A549 (cell line): ENCODE measurements around the gene NPTX2. TPM values are rescaled to one million over a fixed set of nuclear protein-coding genes. Genes with fewer than 3 reads are reported as not detected.

ENCODE experiments used
- ATAC-seq, 2 experiments: fragments of 200-7000 bp in 1 of 2; fragments of >200 bp in 1 of 2; cut with Nextera tagmentation in 1 of 2; cut with Tn5 transposase in 1 of 2; 3 replicates each; pipeline versions ENCODE4 v1.8.0 to v1.9.1; 2018 to 2020; ENCODE audit warnings: mild to moderate bottlenecking in 1 of 2, moderate library complexity in 1 of 2
- CTCF ChIA-PET: fragments of 300-600 bp; sonication (Branson Sonifier 250); formaldehyde crosslinking; extraction: SDS; loops from one replicate; lab custom pipeline; 2021; ENCODE audit warnings: antibody characterized with exemption, inconsistent platforms; lab: Yijun Ruan, JAX
- POLR2A ChIA-PET: fragments of 350-600 bp; formaldehyde crosslinking; extraction: SDS; loops from one replicate; lab custom pipeline; 2021; ENCODE audit warnings: antibody characterized with exemption, inconsistent platforms; lab: Yijun Ruan, JAX
- DNase-seq, 2 experiments: peaks; one replicate each; pipeline versions ENCODE4 v3.0.0 to v3.0.0-alpha.2; 2011 to 2016; ENCODE audit warnings: low read depth in 1 of 2, low spot score in 1 of 2
- FAIRE-seq: peaks from 2 replicates; lab custom pipeline; 2011; peaks lifted over from hg19 to GRCh38; lab: Jason Lieb, UNC
- H3K27ac ChIP-seq, 2 experiments: fragments of >200 bp; sonication (Bioruptor Twin); formaldehyde crosslinking; 3 replicates each; pipeline ENCODE4 v1.5.1; 2016 to 2017
- H3K4me1 ChIP-seq: fragments of >200 bp; sonication (Bioruptor Twin); formaldehyde crosslinking; 3 replicates; pipeline ENCODE4 v1.6.1; 2016
- H3K4me2 ChIP-seq: fragments of >200 bp; sonication (Bioruptor Twin); formaldehyde crosslinking; 3 replicates; pipeline ENCODE4 v1.6.1; 2016
- H3K4me3 ChIP-seq: fragments of >200 bp; sonication (Bioruptor Twin); formaldehyde crosslinking; 3 replicates; pipeline ENCODE4 v1.5.1; 2016
- H3K9me3 ChIP-seq: fragments of >200 bp; sonication (Bioruptor Twin); formaldehyde crosslinking; 3 replicates; pipeline ENCODE4 v1.6.1; 2016
- CBX2 ChIP-seq: fragments of 200-600 bp; sonication (generic); IDR thresholded peaks from 2 replicates; pipeline ENCODE4 v1.6.1; 2016; ENCODE audit warnings: low read depth, mild to moderate bottlenecking, borderline replicate concordance
- CEBPB ChIP-seq, 2 experiments: fragments of >200 bp in 1 of 2; sonication (Bioruptor Twin) in 1 of 2; formaldehyde crosslinking in 1 of 2; IDR thresholded peaks; 2 replicates each; pipeline ENCODE4 v1.6.1; 2012 to 2016
- CHD4 ChIP-seq: fragments of 200-600 bp; sonication (generic); IDR thresholded peaks from 2 replicates; pipeline ENCODE4 v1.6.1; 2016; ENCODE audit warnings: antibody characterized with exemption, mild to moderate bottlenecking, borderline replicate concordance
- EHF ChIP-seq: fragments of 250-450 bp; sonication (Bioruptor Pico); IDR thresholded peaks from 2 replicates; pipeline ENCODE4 v1.5.0; 2020; ENCODE audit warnings: mild to moderate bottlenecking
- EHMT2 ChIP-seq: fragments of 200-600 bp; sonication (generic); IDR thresholded peaks from 2 replicates; pipeline ENCODE4 v1.6.1; 2016; ENCODE audit warnings: antibody characterized with exemption, low read depth, mild to moderate bottlenecking, moderate library complexity
- ELK1 ChIP-seq: fragments of 150-350 bp; IDR thresholded peaks from 2 replicates; pipeline ENCODE4 v1.6.1; 2014; ENCODE audit warnings: low read depth, mild to moderate bottlenecking, low read length
- FOSL2 ChIP-seq, 2 experiments: fragments of 450-650 bp in 1 of 2; fragments of >200 bp in 1 of 2; sonication (Bioruptor Twin) in 1 of 2; formaldehyde crosslinking; IDR thresholded peaks; 2 replicates each; pipeline versions ENCODE4 v1.5.0 to v1.6.1; 2016 to 2020; ENCODE audit warnings: mild to moderate bottlenecking in 1 of 2, moderate library complexity in 1 of 2
- GATA3 ChIP-seq: IDR thresholded peaks from 2 replicates; pipeline ENCODE4 v1.6.1; 2012; ENCODE audit warnings: borderline replicate concordance
- HEYL ChIP-seq: fragments of 250-450 bp; sonication (Bioruptor Pico); IDR thresholded peaks from 2 replicates; pipeline ENCODE4 v1.8.0; 2021; ENCODE audit warnings: mild to moderate bottlenecking, moderate library complexity
- HMGXB4 ChIP-seq: fragments of 250-450 bp; sonication (Bioruptor Pico); IDR thresholded peaks from 2 replicates; pipeline ENCODE4 v1.5.0; 2021; ENCODE audit warnings: mild to moderate bottlenecking, moderate library complexity, borderline replicate concordance
- HOXA7 ChIP-seq: fragments of 250-450 bp; sonication (Bioruptor Pico); IDR thresholded peaks from 2 replicates; pipeline ENCODE4 v1.5.0; 2020; ENCODE audit warnings: mild to moderate bottlenecking, moderate library complexity
- HOXB5 ChIP-seq: fragments of 250-450 bp; sonication (Bioruptor Pico); IDR thresholded peaks from 2 replicates; pipeline ENCODE4 v1.5.0; 2020; ENCODE audit warnings: mild to moderate bottlenecking, moderate library complexity
- KDM1A ChIP-seq: fragments of 200-600 bp; sonication (generic); IDR thresholded peaks from 2 replicates; pipeline ENCODE4 v1.6.1; 2016; ENCODE audit warnings: low read depth, mild to moderate bottlenecking
- KDM5A ChIP-seq: fragments of 200-600 bp; sonication (generic); IDR thresholded peaks from 2 replicates; pipeline ENCODE4 v1.6.1; 2016; ENCODE audit warnings: antibody characterized with exemption, mild to moderate bottlenecking
- MAFK ChIP-seq: fragments of 450-650 bp; IDR thresholded peaks from 2 replicates; pipeline ENCODE4 v1.6.1; 2014; ENCODE audit not compliant: partially characterized antibody
- MAX ChIP-seq: IDR thresholded peaks from 2 replicates; pipeline ENCODE4 v1.6.1; 2012
- NFE2L2 ChIP-seq: fragments of 150-350 bp; conservative IDR thresholded peaks from 2 replicates; pipeline ENCODE4 v1.6.1; 2014; ENCODE audit warnings: low read length
- NR3C1 ChIP-seq: fragments of >200 bp; sonication (Bioruptor Twin); formaldehyde crosslinking; IDR thresholded peaks from 3 replicates; pipeline ENCODE4 v1.6.1; 2017
- POLR2A ChIP-seq: IDR thresholded peaks from 2 replicates; pipeline ENCODE4 v1.6.1; 2012; ENCODE audit warnings: mild to moderate bottlenecking, low read length
- RAD21 ChIP-seq, 2 experiments: fragments of >200 bp in 1 of 2; sonication (Bioruptor Twin) in 1 of 2; formaldehyde crosslinking in 1 of 2; IDR thresholded peaks in 1 of 2; conservative IDR thresholded peaks in 1 of 2; 2 replicates in 1 of 2; 3 replicates in 1 of 2; pipeline ENCODE4 v1.6.1; 2012 to 2018; ENCODE audit warnings: inconsistent platforms in 1 of 2
- RFX5 ChIP-seq: fragments of 450-650 bp; IDR thresholded peaks from 2 replicates; pipeline ENCODE4 v1.7.1; 2014; ENCODE audit warnings: antibody characterized with exemption, mild to moderate bottlenecking, moderate library complexity
- SREBF2 ChIP-seq: fragments of 450-650 bp; IDR thresholded peaks from 2 replicates; pipeline ENCODE4 v1.6.1; 2014; ENCODE audit warnings: mild to moderate bottlenecking, moderate library complexity
- TP53 ChIP-seq: fragments of 250-450 bp; sonication (Bioruptor Pico); IDR thresholded peaks from 2 replicates; pipeline ENCODE4 v1.5.0; 2021; ENCODE audit warnings: mild to moderate bottlenecking, moderate library complexity
- ZFP36 ChIP-seq: fragments of 450-650 bp; IDR thresholded peaks from 2 replicates; pipeline ENCODE4 v1.6.1; 2014; ENCODE audit warnings: borderline replicate concordance; ENCODE audit not compliant: partially characterized antibody
- ZNF302 ChIP-seq: fragments of 250-450 bp; sonication (Bioruptor Pico); IDR thresholded peaks from 2 replicates; pipeline ENCODE4 v1.9.0; 2021; ENCODE audit warnings: inconsistent platforms, mild to moderate bottlenecking, moderate library complexity
- ZSCAN20 ChIP-seq: fragments of 250-450 bp; sonication (Bioruptor Pico); IDR thresholded peaks from 2 replicates; pipeline ENCODE4 v1.8.0; 2022; ENCODE audit warnings: mild to moderate bottlenecking, moderate library complexity
- WGBS: methylation state at CpG from one replicate; pipeline ENCODE4 v1.1.6; 2017; ENCODE audit errors: missing lambda C conversion rate; 5-methylcytosine and 5-hydroxymethylcytosine counted together
- polyA plus RNA-seq, 4 experiments: library from polyadenylated mRNA; depleted of rRNA in 3 of 4; stranded (reverse); fragments of >200 nt; fragmentation: RNase III in 1 of 4; extraction: RNeasy Plus Mini Kit Qiagen cat#74134 plus additional on column Dnase treatment in 1 of 4; gene quantifications; 2 replicates in 3 of 4; 3 replicates in 1 of 4; pipeline ENCODE4 v1.2.3, GENCODE V29; 2011 to 2017

Gene NPTX2
- polyA plus RNA-seq, 2 of the 4 experiments (the other 2 are of a cell fraction), result not detected

GRCh38 chr7:98621573-98622482, 4.7 kb downstream of the NPTX2 start:
- H3K9me3 ChIP-seq, result peaks cover 23% of the 10 kb centered on the region; the same call in 2 of the 3 replicates
- no peak overlapping the region for H3K4me2 ChIP-seq
- no peak overlapping the region for H3K4me3 ChIP-seq
- TF ChIP-seq HOXA7 (no peak), CHD4 (no peak), EHMT2 (no peak), NR3C1 (no peak), TP53 (CRISPR knock-in tag) (no peak), ZFP36 (no peak), KDM1A (no peak), MAX (no peak), CEBPB (IDR thresholded peaks at IDR 0.05) (no peak), ELK1 (no peak)
- TF ChIP-seq, all 56 proteins: peak for 0
- FAIRE-seq (no peak), DNase-seq (no peak), ATAC-seq (no peak)
- ChIA-PET POLR2A (no interaction called here), CTCF (no interaction called here)
- WGBS, result 22% methylated on average over 13 of the region's 13 CpGs
- Histone ChIP-seq H3K27ac (no peak overlapping the region), H3K4me1 (peaks cover 20% of the 10 kb centered on the region; the same call in 2 of the 3 replicates)

GRCh38 chr7:98622926-98623325, 5.8 kb downstream of the NPTX2 start:
- ChIA-PET POLR2A (no interaction called here), CTCF (interaction anchor here (0.5 kb wide), 1 partner anchor 27 kb away, joined by 3 read pairs; no protein-coding TSS in a partner anchor)
- no peak for ATAC-seq
- Histone ChIP-seq H3K9me3 (peaks cover 23% of the 10 kb centered on the region; the same call in 2 of the 3 replicates), H3K4me3 (no peak overlapping the region), H3K4me1 (peaks cover 18% of the 10 kb centered on the region; the same call in 2 of the 3 replicates), H3K27ac (no peak overlapping the region), H3K4me2 (no peak overlapping the region)
- no peak for DNase-seq
- TF ChIP-seq MAFK (no peak), HMGXB4 (CRISPR knock-in tag) (no peak), SREBF2 (no peak), EHF (CRISPR knock-in tag) (no peak), KDM1A (no peak), HOXA7 (no peak), RAD21 (conservative IDR thresholded peaks at IDR 0.05 in 1 of 2, IDR thresholded peaks at IDR 0.05 in 1 of 2) (no peak), HEYL (no peak), NFE2L2 (no peak), ZFP36 (no peak), GATA3 (no peak), RFX5 (no peak), FOSL2 (IDR thresholded peaks at IDR 0.05) (no peak), FOSL2 (CRISPR knock-in tag; IDR thresholded peaks at IDR 0.05) (no peak), CBX2 (no peak), ZSCAN20 (no peak), ZNF302 (CRISPR knock-in tag) (no peak), CHD4 (no peak), HOXB5 (CRISPR knock-in tag) (no peak), KDM5A (no peak), POLR2A (no peak)
- FAIRE-seq, result no peak
- WGBS, result 22% methylated on average over 9 of the region's 9 CpGs
